H1 (cell line): Measurements from ENCODE around the gene PLPPR1. TPM values are rescaled to one million over a fixed set of nuclear protein-coding genes. Genes with fewer than 3 reads are reported as not detected.

Experiments used
- CTCF ChIA-PET: fragments of 300-600 bp; sonication (Branson Sonifier 250); formaldehyde crosslinking; loops from one replicate; lab custom pipeline; 2021; ENCODE audit not compliant: partially characterized antibody; lab: Charles Lee
- POLR2A ChIA-PET: fragments of 300-600 bp; sonication (Branson Sonifier 250); formaldehyde crosslinking; loops from one replicate; lab custom pipeline; 2021; ENCODE audit warnings: inconsistent platforms; ENCODE audit not compliant: partially characterized antibody; lab: Charles Lee
- DNase-seq, 2 experiments: peaks; one replicate each; pipeline versions ENCODE4 v3.0.0 to v3.0.0-alpha.2; 2010 to 2022; ENCODE audit warnings: low spot score in 2 of 2, low read depth in 1 of 2, mixed read lengths in 1 of 2
- FAIRE-seq: peaks from 2 replicates; lab custom pipeline; 2011; peaks lifted over from hg19 to GRCh38; lab: Jason Lieb, UNC
- H2AFZ ChIP-seq: 2 replicates; pipeline ENCODE4 v1.8.1; 2012; ENCODE audit warnings: low read length, inconsistent platforms
- H2AK5ac ChIP-seq: 2 replicates; pipeline ENCODE4 v1.6.1; 2013; ENCODE audit warnings: low read depth, low read length
- H2BK120ac ChIP-seq: replicated peaks from 2 replicates; pipeline ENCODE3; 2013; ENCODE audit warnings: low read depth, low read length, inconsistent platforms
- H2BK12ac ChIP-seq: 2 replicates; pipeline ENCODE4 v1.6.1; 2013; ENCODE audit warnings: low read depth, low read length
- H2BK15ac ChIP-seq: 2 replicates; pipeline ENCODE4 v1.6.1; 2013; ENCODE audit warnings: low read length
- H2BK20ac ChIP-seq: 2 replicates; pipeline ENCODE4 v1.6.1; 2013; ENCODE audit warnings: low read length
- H2BK5ac ChIP-seq: 2 replicates; pipeline ENCODE4 v1.6.1; 2013; ENCODE audit warnings: low read depth, low read length
- H3K14ac ChIP-seq: 2 replicates; pipeline ENCODE4 v1.6.1; 2013; ENCODE audit warnings: inconsistent platforms; ENCODE audit not compliant: insufficient read length
- H3K18ac ChIP-seq: 2 replicates; pipeline ENCODE4 v1.6.1; 2013; ENCODE audit warnings: low read length; ENCODE audit errors: extremely low read depth
- H3K23ac ChIP-seq: 2 replicates; pipeline ENCODE4 v1.6.1; 2013; ENCODE audit warnings: inconsistent platforms; ENCODE audit not compliant: insufficient read length
- H3K23me2 ChIP-seq: 2 replicates; pipeline ENCODE4 v1.6.1; 2013; ENCODE audit warnings: low read depth, low read length
- H3K27ac ChIP-seq: 2 replicates; pipeline ENCODE4 v1.6.1; 2011; ENCODE audit warnings: low read depth, low read length, inconsistent platforms
- H3K27me3 ChIP-seq, 4 experiments: replicated peaks in 1 of 4; 1 replicate in 1 of 4; 2 replicates in 3 of 4; pipeline versions ENCODE4 v1.6.1 to v1.8.1; 2011 to 2013; ENCODE audit warnings: low read length in 3 of 4, mild to moderate bottlenecking in 3 of 4, inconsistent platforms in 2 of 4, mixed read lengths in 2 of 4, moderate library complexity in 1 of 4; ENCODE audit not compliant: control insufficient read depth in 3 of 4, insufficient read depth in 3 of 4; ENCODE audit errors: extremely low read depth in 1 of 4
- H3K36me3 ChIP-seq, 4 experiments: 2 replicates each; pipeline versions ENCODE4 v1.6.1 to v1.8.1; 2011 to 2013; ENCODE audit warnings: mild to moderate bottlenecking in 4 of 4, low read length in 3 of 4, moderate library complexity in 2 of 4, control low read depth in 1 of 4, inconsistent platforms in 1 of 4; ENCODE audit not compliant: insufficient read depth in 4 of 4, control insufficient read depth in 2 of 4
- H3K4ac ChIP-seq: replicated peaks from 2 replicates; pipeline ENCODE3; 2013; ENCODE audit warnings: low read length, low read depth, mixed read lengths, inconsistent platforms; ENCODE audit not compliant: insufficient read length
- H3K4me1 ChIP-seq, 4 experiments: replicated peaks in 1 of 4; 1 replicate in 1 of 4; 2 replicates in 3 of 4; pipeline versions ENCODE4 v1.6.1 to v1.8.1; 2011 to 2013; ENCODE audit warnings: low read length in 3 of 4, inconsistent platforms in 2 of 4, mixed read lengths in 1 of 4; ENCODE audit not compliant: insufficient read depth in 4 of 4, control insufficient read depth in 3 of 4
- H3K4me2 ChIP-seq, 2 experiments: 2 replicates each; pipeline versions ENCODE4 v1.6.1 to v1.8.1; 2011 to 2013; ENCODE audit warnings: low read depth in 2 of 2, low read length in 2 of 2, control low read depth in 1 of 2, inconsistent platforms in 1 of 2, mild to moderate bottlenecking in 1 of 2; ENCODE audit not compliant: insufficient read depth in 1 of 2
- H3K4me3 ChIP-seq, 4 experiments: fragments of 200-600, 300-600 bp in 1 of 4; sonication (generic), shearing (Covaris generic), sonication (Bioruptor Twin) in 1 of 4; 2 replicates each; pipeline versions ENCODE4 v1.5.1 to v1.8.1; 2011 to 2016; ENCODE audit warnings: low read length in 4 of 4, low read depth in 3 of 4, control low read depth in 2 of 4, inconsistent platforms in 2 of 4, mild to moderate bottlenecking in 2 of 4, mixed read lengths in 1 of 4, moderate library complexity in 1 of 4; ENCODE audit not compliant: insufficient read depth in 2 of 4; ENCODE audit errors: extremely low read depth in 1 of 4
- H3K56ac ChIP-seq: replicated peaks from 2 replicates; pipeline ENCODE3; 2013; ENCODE audit warnings: low read depth, mild to moderate bottlenecking, mixed read lengths, low read length, inconsistent platforms; ENCODE audit not compliant: insufficient read length
- H3K79me1 ChIP-seq: 2 replicates; pipeline ENCODE4 v1.6.1; 2013; ENCODE audit warnings: low read depth, low read length, control low read depth
- H3K79me2 ChIP-seq, 2 experiments: 2 replicates each; pipeline versions ENCODE4 v1.6.1 to v1.8.1; 2012 to 2013; ENCODE audit warnings: low read length in 2 of 2, mild to moderate bottlenecking in 2 of 2, inconsistent platforms in 1 of 2; ENCODE audit not compliant: insufficient read depth in 2 of 2, control insufficient read depth in 1 of 2
- H3K9ac ChIP-seq, 4 experiments: replicated peaks in 1 of 4; 1 replicate in 1 of 4; 2 replicates in 3 of 4; pipeline versions ENCODE4 v1.6.1 to v1.8.1; 2011 to 2013; ENCODE audit warnings: low read depth in 3 of 4, low read length in 3 of 4, control low read depth in 2 of 4, mild to moderate bottlenecking in 2 of 4, moderate library complexity in 2 of 4, inconsistent platforms in 1 of 4; ENCODE audit errors: extremely low read depth in 1 of 4
- H3K9me3 ChIP-seq, 2 experiments: 2 replicates each; pipeline versions ENCODE4 v1.6.1 to v1.8.1; 2012 to 2013; ENCODE audit warnings: mild to moderate bottlenecking in 2 of 2, moderate library complexity in 2 of 2, control low read depth in 1 of 2, inconsistent platforms in 1 of 2, low read depth in 1 of 2, low read length in 1 of 2, mixed read lengths in 1 of 2; ENCODE audit not compliant: insufficient read depth in 2 of 2
- H4K20me1 ChIP-seq, 2 experiments: replicated peaks in 1 of 2; 2 replicates each; pipeline versions ENCODE3 to v1.8.1; 2011 to 2013; ENCODE audit warnings: inconsistent platforms in 2 of 2, low read length in 2 of 2, mild to moderate bottlenecking in 1 of 2; ENCODE audit not compliant: insufficient read depth in 2 of 2, control insufficient read depth in 1 of 2
- H4K5ac ChIP-seq: 2 replicates; pipeline ENCODE4 v1.6.1; 2013; ENCODE audit warnings: low read length, low read depth, mixed read lengths, inconsistent platforms; ENCODE audit not compliant: insufficient read length
- H4K8ac ChIP-seq: 2 replicates; pipeline ENCODE4 v1.8.0; 2013; ENCODE audit warnings: mild to moderate bottlenecking, moderate library complexity, low read length, inconsistent platforms; ENCODE audit not compliant: insufficient read depth; ENCODE audit errors: extremely low read depth
- H4K91ac ChIP-seq: replicated peaks from 2 replicates; pipeline ENCODE3; 2013; ENCODE audit warnings: low read length, mixed read lengths, inconsistent platforms; ENCODE audit not compliant: insufficient read length
- CEBPB ChIP-seq: IDR thresholded peaks from 2 replicates; pipeline ENCODE4 v1.6.1; 2012; ENCODE audit warnings: low read depth, low read length
- CREB1 ChIP-seq: IDR thresholded peaks from 2 replicates; pipeline ENCODE4 v1.6.1; 2012; ENCODE audit warnings: inconsistent platforms
- WGBS, 2 experiments: shearing (Covaris generic) in 1 of 2; methylation state at CpG; one replicate each; pipeline versions ENCODE4 v1.1.6 to v1.1.7; 2013 to 2015; ENCODE audit warnings: low lambda C conversion rate in 2 of 2, mixed read lengths in 2 of 2, inconsistent platforms in 1 of 2, low coverage in 1 of 2, missing lambda C conversion rate in 1 of 2; ENCODE audit not compliant: insufficient replicate concordance in 2 of 2, insufficient coverage in 1 of 2, insufficient read length in 1 of 2; ENCODE audit errors: extremely low coverage in 1 of 2, missing lambda C conversion rate in 1 of 2; 5-methylcytosine and 5-hydroxymethylcytosine counted together
- polyA plus RNA-seq, 7 experiments: library from polyadenylated mRNA; depleted of rRNA in 3 of 7; stranded (reverse) in 5 of 7; unstranded in 2 of 7; fragments of >200 nt in 5 of 7; fragments of 200-250 nt in 2 of 7; gene quantifications; 1 replicate in 5 of 7; 2 replicates in 1 of 7; 4 replicates in 1 of 7; pipeline versions ENCODE4 v1.2.1 to v1.2.3, GENCODE V29; 2011 to 2013; ENCODE audit warnings: missing spikeins in 2 of 7, mixed read lengths in 2 of 7
- total RNA-seq: library from RNA; stranded (reverse); fragmentation: NEBNext Ultra II Directional; extraction: Animal tissue kit (Norgen Biotek cat#: 25700); gene quantifications from 2 replicates; pipeline ENCODE4 v1.2.1, GENCODE V29; 2021
- TF ChIP-seq, protein P1 (sequence below): IDR thresholded peaks from 2 replicates; pipeline ENCODE4 v1.6.1; 2011; ENCODE audit warnings: low read depth, mild to moderate bottlenecking, low read length; ENCODE audit not compliant: insufficient read depth
- TF ChIP-seq, protein P2 (sequence below): IDR thresholded peaks from 2 replicates; pipeline ENCODE4 v1.6.1; 2012; ENCODE audit warnings: inconsistent platforms

PLPPR1 gene
- total and polyA plus RNA-seq, 2 of the 8 experiments (the other 6 are each of a cell fraction or from before 2014, with no cell fraction given) = 1.4 to 1.8 TPM

DNA sequence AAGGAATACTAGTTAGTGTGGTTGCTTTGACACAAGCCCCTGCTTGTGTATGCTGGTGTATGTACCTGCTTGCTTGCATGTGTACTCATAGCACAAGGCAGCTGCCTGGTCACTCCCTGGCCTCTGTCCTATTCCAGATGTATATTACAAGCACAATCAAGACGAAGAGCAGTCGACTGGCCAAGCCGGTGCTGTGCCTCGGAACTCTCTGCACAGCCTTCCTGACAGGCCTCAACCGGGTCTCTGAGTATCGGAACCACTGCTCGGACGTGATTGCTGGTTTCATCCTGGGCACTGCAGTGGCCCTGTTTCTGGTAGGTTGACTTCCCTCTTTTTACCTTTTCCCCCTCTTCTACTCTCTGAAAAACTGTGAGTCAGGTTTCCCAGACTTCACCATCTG, 284.1 kb downstream of the PLPPR1 start:
- DNase-seq (no peak), FAIRE-seq (no peak)
- H4K5ac ChIP-seq = no peak overlapping the region
- H2BK5ac ChIP-seq = no peak overlapping the region
- H2AK5ac ChIP-seq = no peak overlapping the region
- H3K79me2 ChIP-seq = no peaks in the 10 kb centered on the region
- no peak overlapping the region for H3K4me2 ChIP-seq
- POLR2A ChIA-PET = interaction anchor here (1.0 kb wide), 1 partner anchor 564 kb away, joined by 3 read pairs; no protein-coding TSS in a partner anchor
- H3K18ac ChIP-seq = no peak overlapping the region
- no peak overlapping the region for H4K91ac ChIP-seq
- no peaks in the 10 kb centered on the region for H4K20me1 ChIP-seq
- no peak overlapping the region for H2AFZ ChIP-seq
- H2BK20ac ChIP-seq = no peak overlapping the region
- H3K14ac ChIP-seq = no peak overlapping the region
- H2BK120ac ChIP-seq = no peak overlapping the region
- H3K79me1 ChIP-seq = no peaks in the 10 kb centered on the region
- no peak overlapping the region for H3K9ac ChIP-seq
- 97% methylated on average over 8 of the region's 8 CpGs; no CpG with 5 or more reads in 1 of the 2 experiments for WGBS, 2 experiments
- H3K27ac ChIP-seq = no peak overlapping the region
- no peaks in the 10 kb centered on the region for H3K27me3 ChIP-seq
- H2BK15ac ChIP-seq = no peak overlapping the region
- no peaks in the 10 kb centered on the region for H3K9me3 ChIP-seq
- no peaks in the 10 kb centered on the region for H3K4me1 ChIP-seq
- H3K4me3 ChIP-seq = no peak overlapping the region
- CTCF ChIA-PET = interaction anchor here (0.6 to 4.6 kb wide), 21 partner anchors 10 to 711 kb away, joined by 3 to 49 read pairs (median 6); no protein-coding TSS in a partner anchor
- no peaks in the 10 kb centered on the region for H3K36me3 ChIP-seq
- H3K23ac ChIP-seq = no peak overlapping the region
- H3K4ac ChIP-seq = no peak overlapping the region
- no peak overlapping the region for H3K56ac ChIP-seq
- H3K23me2 ChIP-seq = no peaks in the 10 kb centered on the region
- no peak overlapping the region for H2BK12ac ChIP-seq
- no peak overlapping the region for H4K8ac ChIP-seq
- TF ChIP-seq, protein P1, sequence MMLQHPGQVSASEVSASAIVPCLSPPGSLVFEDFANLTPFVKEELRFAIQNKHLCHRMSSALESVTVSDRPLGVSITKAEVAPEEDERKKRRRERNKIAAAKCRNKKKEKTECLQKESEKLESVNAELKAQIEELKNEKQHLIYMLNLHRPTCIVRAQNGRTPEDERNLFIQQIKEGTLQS = no peak
- TF ChIP-seq CREB1 (no peak), CEBPB (no peak)
- TF ChIP-seq, protein P2, sequence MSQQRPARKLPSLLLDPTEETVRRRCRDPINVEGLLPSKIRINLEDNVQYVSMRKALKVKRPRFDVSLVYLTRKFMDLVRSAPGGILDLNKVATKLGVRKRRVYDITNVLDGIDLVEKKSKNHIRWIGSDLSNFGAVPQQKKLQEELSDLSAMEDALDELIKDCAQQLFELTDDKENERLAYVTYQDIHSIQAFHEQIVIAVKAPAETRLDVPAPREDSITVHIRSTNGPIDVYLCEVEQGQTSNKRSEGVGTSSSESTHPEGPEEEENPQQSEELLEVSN = no peak
